ENCODE data around the gene ATP2C2. TPM values are rescaled to one million over a fixed set of nuclear protein-coding genes. Genes with fewer than 3 reads are reported as not detected.

Gene ATP2C2
- total and polyA plus RNA-seq, 2 donors (not counting 1 experiment from before 2014, with no cell fraction given): not detected

DNA sequence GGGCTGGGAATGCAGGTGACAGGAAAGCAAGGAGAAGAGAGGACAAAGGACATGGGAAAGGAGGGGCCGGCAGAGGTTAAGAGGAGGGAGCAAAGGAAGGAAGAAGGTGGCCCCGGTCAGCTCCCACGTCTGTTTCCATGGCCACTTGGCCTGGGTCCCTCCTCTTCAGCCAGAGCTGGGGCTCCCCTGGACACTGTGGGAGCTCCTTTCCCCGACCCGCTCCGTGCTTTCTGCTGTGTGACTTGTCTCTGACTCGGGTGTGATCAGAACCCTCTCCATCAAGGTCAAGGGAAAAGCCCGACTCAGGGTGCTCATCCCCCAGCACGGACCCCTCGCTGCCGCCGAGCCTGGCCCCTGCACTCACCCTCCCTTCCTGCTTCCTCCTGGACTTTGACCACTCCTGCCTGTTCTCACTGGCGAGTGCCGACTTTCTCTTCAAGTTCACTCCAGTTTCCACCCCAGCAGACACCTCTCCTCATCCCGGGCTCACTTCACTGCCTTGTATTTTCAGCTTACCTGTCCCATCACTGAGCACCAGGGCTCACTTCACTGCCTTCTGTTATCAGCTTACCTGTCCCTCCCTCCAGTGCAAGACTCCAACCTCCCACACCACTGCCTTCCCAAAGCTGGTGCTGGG lies 74.9 kb downstream of the ATP2C2 start:
- WGBS (ENCODE audit: insufficient coverage): 31% methylated on average over 15 of the region's 15 CpGs
- no peaks in the 10 kb centered on the region for H3K4me1 ChIP-seq (ENCODE audit: control insufficient read depth in 2 of 2, insufficient read depth in 2 of 2, low read length in 2 of 2)
- no peak overlapping the region for H3K4me3 ChIP-seq (ENCODE audit: control extremely low read depth in 1 of 5, extremely low read depth in 1 of 5, insufficient read depth in 1 of 5, low read depth in 2 of 5, low read length in 4 of 5)
- TF ChIP-seq, protein P1, sequence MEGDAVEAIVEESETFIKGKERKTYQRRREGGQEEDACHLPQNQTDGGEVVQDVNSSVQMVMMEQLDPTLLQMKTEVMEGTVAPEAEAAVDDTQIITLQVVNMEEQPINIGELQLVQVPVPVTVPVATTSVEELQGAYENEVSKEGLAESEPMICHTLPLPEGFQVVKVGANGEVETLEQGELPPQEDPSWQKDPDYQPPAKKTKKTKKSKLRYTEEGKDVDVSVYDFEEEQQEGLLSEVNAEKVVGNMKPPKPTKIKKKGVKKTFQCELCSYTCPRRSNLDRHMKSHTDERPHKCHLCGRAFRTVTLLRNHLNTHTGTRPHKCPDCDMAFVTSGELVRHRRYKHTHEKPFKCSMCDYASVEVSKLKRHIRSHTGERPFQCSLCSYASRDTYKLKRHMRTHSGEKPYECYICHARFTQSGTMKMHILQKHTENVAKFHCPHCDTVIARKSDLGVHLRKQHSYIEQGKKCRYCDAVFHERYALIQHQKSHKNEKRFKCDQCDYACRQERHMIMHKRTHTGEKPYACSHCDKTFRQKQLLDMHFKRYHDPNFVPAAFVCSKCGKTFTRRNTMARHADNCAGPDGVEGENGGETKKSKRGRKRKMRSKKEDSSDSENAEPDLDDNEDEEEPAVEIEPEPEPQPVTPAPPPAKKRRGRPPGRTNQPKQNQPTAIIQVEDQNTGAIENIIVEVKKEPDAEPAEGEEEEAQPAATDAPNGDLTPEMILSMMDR (IDR thresholded peaks at IDR 0.05): no peak
- TF ChIP-seq EZH2 (IDR thresholded peaks at IDR 0.05; ENCODE audit: borderline replicate concordance, insufficient read depth, low read depth, low read length, poor library complexity, severe bottlenecking): no peak
- ChIA-PET CTCF (no interaction called here), POLR2A (no interaction called here)
- no peak overlapping the region for H3K27ac ChIP-seq (ENCODE audit: low read length in 2 of 2)
- intact Hi-C loops (cut with micrococcal nuclease): no loop called here
- H3K9ac ChIP-seq (ENCODE audit: low read length): no peak overlapping the region
- Mint-ChIP-seq H3K4me1 (no peaks in the 10 kb centered on the region), H3K27ac (no peak overlapping the region), H3K27me3 (peaks cover 30% of the 10 kb centered on the region), H3K4me3 (no peak overlapping the region), H3K9me3 (ENCODE audit: insufficient read depth) (no peaks in the 10 kb centered on the region)
- H4K20me1 ChIP-seq (ENCODE audit: control insufficient read depth, insufficient read depth, low read length, poor library complexity, severe bottlenecking): no peaks in the 10 kb centered on the region
- peaks cover 0 to 3% (median 0%) of the 10 kb centered on the region in 4 experiments for H3K27me3 ChIP-seq (replicated peaks in 1 of 4; ENCODE audit: control extremely low read depth in 1 of 4, control insufficient read depth in 3 of 4, insufficient read depth in 4 of 4, low read length in 3 of 4)
- DNase-seq (no peak), ATAC-seq (ENCODE audit: low read depth) (no peak)
- no peak overlapping the region for H3K4me2 ChIP-seq (replicated peaks; ENCODE audit: low read depth, low read length, poor library complexity, severe bottlenecking)
- H3K9me3 ChIP-seq (ENCODE audit: control extremely low read depth in 1 of 3, control insufficient read depth in 2 of 3, insufficient read depth in 1 of 3, low read length in 2 of 3): no peaks in the 10 kb centered on the region
- H3K79me2 ChIP-seq (ENCODE audit: control insufficient read depth, insufficient read depth, low read length): no peaks in the 10 kb centered on the region
- no peak overlapping the region for H2AFZ ChIP-seq (ENCODE audit: insufficient read depth, low read depth, low read length, poor library complexity, severe bottlenecking)
- H3K36me3 ChIP-seq (replicated peaks in 1 of 2; ENCODE audit: control extremely low read depth in 1 of 2, control insufficient read depth in 1 of 2, extremely low read depth in 1 of 2, insufficient read depth in 2 of 2, low read length in 1 of 2): no peaks in the 10 kb centered on the region

DNA sequence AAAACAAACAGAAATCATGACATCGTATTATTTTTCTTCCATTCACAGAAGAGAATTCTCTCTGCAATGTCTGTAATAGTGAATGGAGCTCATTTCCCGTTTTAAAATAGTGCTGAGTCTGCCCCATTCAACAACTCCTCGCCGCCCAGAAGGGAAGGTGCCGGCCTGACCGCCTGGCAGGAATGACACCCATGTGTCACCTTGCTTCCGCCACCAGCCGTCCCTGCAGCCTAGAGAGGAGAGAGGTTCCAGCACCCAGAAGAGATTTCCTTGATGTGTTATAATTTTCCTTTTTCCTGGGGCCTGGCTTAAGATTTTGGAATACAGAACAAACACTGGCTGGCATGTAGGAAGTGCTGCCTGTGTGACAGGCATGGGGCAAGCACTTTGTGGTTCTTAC lies 76.1 kb downstream of the ATP2C2 start:
- no peaks in the 10 kb centered on the region for H3K79me2 ChIP-seq (ENCODE audit: control insufficient read depth, insufficient read depth, low read length)
- no peaks in the 10 kb centered on the region for H3K9me3 Mint-ChIP-seq (ENCODE audit: insufficient read depth)
- H3K36me3 ChIP-seq (replicated peaks in 1 of 2; ENCODE audit: control extremely low read depth in 1 of 2, control insufficient read depth in 1 of 2, extremely low read depth in 1 of 2, insufficient read depth in 2 of 2, low read length in 1 of 2): no peaks in the 10 kb centered on the region
- H3K27me3 Mint-ChIP-seq: peaks cover 25% of the 10 kb centered on the region
- POLR2A ChIA-PET: no interaction called here
- no peak overlapping the region for H3K27ac Mint-ChIP-seq
- no peak overlapping the region for H3K9ac ChIP-seq (ENCODE audit: low read length)
- ATAC-seq (ENCODE audit: low read depth) (no peak), DNase-seq (no peak)
- no peak overlapping the region for H3K27ac ChIP-seq (ENCODE audit: low read length in 2 of 2)
- H3K9me3 ChIP-seq (ENCODE audit: control extremely low read depth in 1 of 3, control insufficient read depth in 2 of 3, insufficient read depth in 1 of 3, low read length in 2 of 3): no peaks in the 10 kb centered on the region
- TF ChIP-seq, protein P1 (IDR thresholded peaks at IDR 0.05): no peak
- no peak for TF ChIP-seq EZH2 (IDR thresholded peaks at IDR 0.05; ENCODE audit: borderline replicate concordance, insufficient read depth, low read depth, low read length, poor library complexity, severe bottlenecking)
- CTCF ChIA-PET: no interaction called here
- intact Hi-C loops (cut with micrococcal nuclease): no loop called here
- no peak overlapping the region for H3K4me3 Mint-ChIP-seq
- peaks cover 0 to 7% (median 1%) of the 10 kb centered on the region in 4 experiments for H3K27me3 ChIP-seq (replicated peaks in 1 of 4; ENCODE audit: control extremely low read depth in 1 of 4, control insufficient read depth in 3 of 4, insufficient read depth in 4 of 4, low read length in 3 of 4)
- H3K4me3 ChIP-seq (ENCODE audit: control extremely low read depth in 1 of 5, extremely low read depth in 1 of 5, insufficient read depth in 1 of 5, low read depth in 2 of 5, low read length in 4 of 5): no peak overlapping the region
- 53% methylated on average over 3 of the region's 8 CpGs for WGBS (ENCODE audit: insufficient coverage)
- H3K4me1 ChIP-seq (ENCODE audit: control insufficient read depth in 2 of 2, insufficient read depth in 2 of 2, low read length in 2 of 2): no peaks in the 10 kb centered on the region
- no peaks in the 10 kb centered on the region for H3K4me1 Mint-ChIP-seq
- H4K20me1 ChIP-seq (ENCODE audit: control insufficient read depth, insufficient read depth, low read length, poor library complexity, severe bottlenecking): no peaks in the 10 kb centered on the region
- no peak overlapping the region for H3K4me2 ChIP-seq (replicated peaks; ENCODE audit: low read depth, low read length, poor library complexity, severe bottlenecking)
- no peak overlapping the region for H2AFZ ChIP-seq (ENCODE audit: insufficient read depth, low read depth, low read length, poor library complexity, severe bottlenecking)

Data from B cell (primary cell).